ENCODE measurements around the gene ERH. TPM values are rescaled to one million over a fixed set of nuclear protein-coding genes. Genes with fewer than 3 reads are reported as not detected.

The ERH gene
- total RNA-seq, 1 donor from 2014 or later, result 31.1 TPM

GRCh38 chr14:69360438-69361108 lies 37.5 kb downstream of the ERH start:
- intact Hi-C loops (cut with DNase I), result no loop called here
- Histone ChIP-seq H3K36me3 (no peaks in the 10 kb centered on the region), H3K4me3 (no peak overlapping the region)

DNA sequence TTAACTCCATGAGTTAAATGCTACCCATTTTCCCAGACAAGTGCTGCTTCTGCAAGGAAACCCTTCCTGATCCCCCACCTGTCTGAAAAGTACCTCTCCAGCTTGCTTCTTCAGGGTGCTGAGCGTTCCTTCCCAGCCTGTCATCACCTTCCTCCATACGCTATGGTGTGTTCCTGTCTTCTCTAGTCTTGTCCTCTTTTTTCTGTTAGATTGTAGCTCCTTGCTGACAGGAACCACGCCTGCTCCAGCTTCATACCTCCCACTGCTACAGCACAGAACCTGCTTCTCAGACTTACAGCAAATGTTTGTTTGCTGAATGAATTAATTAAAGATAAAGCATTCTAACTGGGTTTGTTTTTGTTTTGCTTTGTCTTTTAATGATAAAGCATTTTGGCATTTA lies 39.1 kb downstream of the ERH start:
- peaks cover 2 to 19% of the 10 kb centered on the region in 2 donors for H3K4me1 ChIP-seq
- no peak overlapping the region for H3K4me3 ChIP-seq
- no peak for DNase-seq (ENCODE audit: low spot score in 2 of 2)
- intact Hi-C loops (cut with DNase I), result loop anchor here (5.0 kb wide), 1 partner anchor 42 kb away; no protein-coding TSS in a partner anchor
- H3K27me3 ChIP-seq, result no peaks in the 10 kb centered on the region
- no peaks in the 10 kb centered on the region for H3K36me3 ChIP-seq
- TF ChIP-seq, protein P1, sequence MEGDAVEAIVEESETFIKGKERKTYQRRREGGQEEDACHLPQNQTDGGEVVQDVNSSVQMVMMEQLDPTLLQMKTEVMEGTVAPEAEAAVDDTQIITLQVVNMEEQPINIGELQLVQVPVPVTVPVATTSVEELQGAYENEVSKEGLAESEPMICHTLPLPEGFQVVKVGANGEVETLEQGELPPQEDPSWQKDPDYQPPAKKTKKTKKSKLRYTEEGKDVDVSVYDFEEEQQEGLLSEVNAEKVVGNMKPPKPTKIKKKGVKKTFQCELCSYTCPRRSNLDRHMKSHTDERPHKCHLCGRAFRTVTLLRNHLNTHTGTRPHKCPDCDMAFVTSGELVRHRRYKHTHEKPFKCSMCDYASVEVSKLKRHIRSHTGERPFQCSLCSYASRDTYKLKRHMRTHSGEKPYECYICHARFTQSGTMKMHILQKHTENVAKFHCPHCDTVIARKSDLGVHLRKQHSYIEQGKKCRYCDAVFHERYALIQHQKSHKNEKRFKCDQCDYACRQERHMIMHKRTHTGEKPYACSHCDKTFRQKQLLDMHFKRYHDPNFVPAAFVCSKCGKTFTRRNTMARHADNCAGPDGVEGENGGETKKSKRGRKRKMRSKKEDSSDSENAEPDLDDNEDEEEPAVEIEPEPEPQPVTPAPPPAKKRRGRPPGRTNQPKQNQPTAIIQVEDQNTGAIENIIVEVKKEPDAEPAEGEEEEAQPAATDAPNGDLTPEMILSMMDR (IDR thresholded peaks at IDR 0.05), result no peak
- no peaks in the 10 kb centered on the region for H3K9me3 ChIP-seq
- no peak overlapping the region for H3K27ac ChIP-seq

More at GRCh38 chr14:69360438-69361108, 37.5 kb downstream of the ERH start:
- no peak overlapping the region for H3K27ac ChIP-seq
- TF ChIP-seq, protein P1 (IDR thresholded peaks at IDR 0.05), result no peak
- no peak for DNase-seq (ENCODE audit: low spot score in 2 of 2)
- no peaks in the 10 kb centered on the region for H3K27me3 ChIP-seq
- H3K9me3 ChIP-seq, result no peaks in the 10 kb centered on the region
- peaks cover 2 to 6% of the 10 kb centered on the region in 2 donors for H3K4me1 ChIP-seq

GRCh38 chr14:69358233-69358963 lies 39.7 kb downstream of the ERH start:
- Histone ChIP-seq H3K9me3 (no peaks in the 10 kb centered on the region), H3K4me3 (no peak overlapping the region), H3K27ac (no peak overlapping the region), H3K27me3 (no peaks in the 10 kb centered on the region), H3K4me1 (peaks cover 2 to 19% of the 10 kb centered on the region in 2 donors), H3K36me3 (no peaks in the 10 kb centered on the region)
- TF ChIP-seq, protein P1 (IDR thresholded peaks at IDR 0.05), result no peak
- intact Hi-C loops (cut with DNase I), result loop anchor here (5.0 kb wide), 1 partner anchor 41 kb away; no protein-coding TSS in a partner anchor
- no peak for DNase-seq (ENCODE audit: low spot score in 2 of 2)

- no peaks in the 10 kb centered on the region for H3K27me3 ChIP-seq
- no peak overlapping the region for H3K4me3 ChIP-seq
- H3K4me1 ChIP-seq, result peaks cover 2 to 19% of the 10 kb centered on the region in 2 donors
- H3K36me3 ChIP-seq, result no peaks in the 10 kb centered on the region
- H3K27ac ChIP-seq, result no peak overlapping the region
- TF ChIP-seq, protein P1 (IDR thresholded peaks at IDR 0.05), result no peak
- no peaks in the 10 kb centered on the region for H3K9me3 ChIP-seq
- intact Hi-C loops (cut with DNase I), result loop anchor here (5.0 kb wide), 1 partner anchor 40 kb away; no protein-coding TSS in a partner anchor
- no peak for DNase-seq (ENCODE audit: low spot score in 2 of 2)
These were observed 40.4 kb downstream of the ERH start for GRCh38 chr14:69357544-69358200.

DNA sequence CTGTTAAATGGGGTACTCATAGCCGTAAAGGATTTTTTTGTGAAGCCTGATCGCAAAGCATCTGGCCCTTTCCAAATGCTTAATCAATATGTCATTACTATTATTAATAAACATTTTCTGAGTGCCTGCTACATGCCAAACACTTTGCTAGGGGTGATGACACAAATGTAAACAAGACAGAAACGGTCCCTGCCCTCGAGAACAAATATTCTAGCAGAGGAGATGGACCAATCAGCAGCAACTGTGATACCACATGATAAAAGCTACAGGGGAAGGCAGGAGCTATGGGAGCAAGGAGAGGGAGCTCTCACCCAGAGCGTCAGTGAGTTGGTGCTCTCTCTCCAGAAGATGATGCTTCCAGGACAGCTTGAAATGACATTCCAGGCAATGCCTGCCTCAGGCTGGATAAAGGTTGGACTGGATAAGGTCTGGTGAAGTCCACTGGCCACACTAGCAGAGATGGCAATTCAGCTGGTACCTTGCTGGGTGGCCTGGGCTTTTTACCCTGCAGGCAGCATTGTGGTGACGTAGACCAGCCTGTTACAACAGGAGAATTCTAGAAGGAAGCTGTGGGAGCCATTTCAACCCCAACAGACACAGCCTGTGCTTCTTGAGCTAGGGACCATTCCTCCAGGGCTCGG lies 41.1 kb downstream of the ERH start:
- Histone ChIP-seq H3K4me3 (no peak overlapping the region), H3K36me3 (no peaks in the 10 kb centered on the region), H3K9me3 (no peaks in the 10 kb centered on the region), H3K27me3 (no peaks in the 10 kb centered on the region), H3K4me1 (peaks cover 2 to 19% of the 10 kb centered on the region in 2 donors), H3K27ac (peak overlapping the region; percentile 85 to 88)
- DNase-seq (ENCODE audit: low spot score in 2 of 2), result no peak
- intact Hi-C loops (cut with DNase I), result loop anchor here (1.0 to 5.0 kb wide), 2 partner anchors 40 to 94 kb away; no protein-coding TSS in a partner anchor
- TF ChIP-seq, protein P1 (IDR thresholded peaks at IDR 0.05), result no peak

Measured in ascending aorta (tissue), 2 donors.